Tibial nerve (tissue), 4 donors: ENCODE measurements around the gene FRMD4B.

ENCODE experiments used
- EP300 ChIP-seq, 2 donors: sonication (generic); formaldehyde crosslinking; IDR thresholded peaks; one replicate each; pipeline ENCODE4 v1.6.1; 2017; ENCODE audit warnings: antibody characterized with exemption in 2 of 2, mild to moderate bottlenecking in 1 of 2
- POLR2A ChIP-seq, 2 donors: fragments of 450-650 bp; IDR thresholded peaks; one replicate each; pipeline ENCODE4 v1.6.1; 2017; ENCODE audit warnings: antibody characterized with exemption in 2 of 2, mild to moderate bottlenecking in 2 of 2, moderate library complexity in 2 of 2
- TF ChIP-seq, protein P1 (sequence below), 5 experiments: fragments of 200-600 bp in 3 of 5; fragments of 450-650 bp in 2 of 5; sonication (generic) in 3 of 5; IDR thresholded peaks; one replicate each; pipeline ENCODE4 v1.5.1; 2016 to 2019; ENCODE audit warnings: antibody characterized with exemption in 5 of 5, mild to moderate bottlenecking in 3 of 5, moderate library complexity in 2 of 5

DNA sequence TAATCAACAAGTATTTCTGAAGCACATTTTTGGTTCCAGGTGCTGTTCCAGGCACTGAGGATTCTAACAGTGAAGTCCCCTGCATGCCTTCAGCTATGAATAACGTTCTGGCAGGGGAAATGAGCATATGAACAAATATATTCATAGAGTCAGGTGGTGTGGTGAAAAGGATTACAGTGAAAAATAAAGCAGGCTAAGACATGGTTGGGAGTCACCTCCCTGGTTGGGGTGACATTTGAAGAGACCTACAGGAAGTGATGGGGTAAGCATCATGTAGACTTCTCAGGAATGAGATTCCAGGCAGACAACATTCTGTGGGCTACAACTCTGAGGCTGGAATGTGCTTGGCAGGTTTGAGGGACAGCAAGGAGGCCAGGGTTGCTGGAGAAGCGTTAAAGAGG is 15.0 kb downstream of the FRMD4B start:
- TF ChIP-seq, protein P1, sequence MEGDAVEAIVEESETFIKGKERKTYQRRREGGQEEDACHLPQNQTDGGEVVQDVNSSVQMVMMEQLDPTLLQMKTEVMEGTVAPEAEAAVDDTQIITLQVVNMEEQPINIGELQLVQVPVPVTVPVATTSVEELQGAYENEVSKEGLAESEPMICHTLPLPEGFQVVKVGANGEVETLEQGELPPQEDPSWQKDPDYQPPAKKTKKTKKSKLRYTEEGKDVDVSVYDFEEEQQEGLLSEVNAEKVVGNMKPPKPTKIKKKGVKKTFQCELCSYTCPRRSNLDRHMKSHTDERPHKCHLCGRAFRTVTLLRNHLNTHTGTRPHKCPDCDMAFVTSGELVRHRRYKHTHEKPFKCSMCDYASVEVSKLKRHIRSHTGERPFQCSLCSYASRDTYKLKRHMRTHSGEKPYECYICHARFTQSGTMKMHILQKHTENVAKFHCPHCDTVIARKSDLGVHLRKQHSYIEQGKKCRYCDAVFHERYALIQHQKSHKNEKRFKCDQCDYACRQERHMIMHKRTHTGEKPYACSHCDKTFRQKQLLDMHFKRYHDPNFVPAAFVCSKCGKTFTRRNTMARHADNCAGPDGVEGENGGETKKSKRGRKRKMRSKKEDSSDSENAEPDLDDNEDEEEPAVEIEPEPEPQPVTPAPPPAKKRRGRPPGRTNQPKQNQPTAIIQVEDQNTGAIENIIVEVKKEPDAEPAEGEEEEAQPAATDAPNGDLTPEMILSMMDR (IDR thresholded peaks at IDR 0.05): no peak
- TF ChIP-seq EP300 (IDR thresholded peaks at IDR 0.05) (no peak), POLR2A (IDR thresholded peaks at IDR 0.05) (no peak)
